IMR-90 (cell line): Measurements from ENCODE around the gene TRMT1. TPM values are rescaled to one million over a fixed set of nuclear protein-coding genes. Genes with fewer than 3 reads are reported as not detected.

ENCODE experiments used
- ATAC-seq: fragments of 200-7000 bp; cut with Tn5 transposase; 2 replicates; pipeline ENCODE4 v1.9.1; 2020; ENCODE audit warnings: low read depth, mild to moderate bottlenecking, moderate library complexity
- BruUV-seq: library from RNA; stranded (reverse); fragments of 400-500 nt; replicated peaks from 2 replicates; lab custom pipeline; 2021; lab: Mats Ljungman, UMichigan
- CTCF ChIA-PET: fragments of 300-600 bp; formaldehyde crosslinking; extraction: SDS; loops from one replicate; lab custom pipeline; 2021; ENCODE audit warnings: antibody characterized with exemption; lab: Yijun Ruan, JAX
- POLR2A ChIA-PET: fragments of 300-600 bp; sonication (Branson Sonifier 250); formaldehyde crosslinking; loops from one replicate; lab custom pipeline; 2022; ENCODE audit warnings: antibody characterized with exemption; ENCODE audit not compliant: unreplicated experiment; lab: Charles Lee
- DNase-seq: peaks from one replicate; pipeline ENCODE4 v3.0.0; 2013
- H2AFZ ChIP-seq: replicated peaks from 2 replicates; pipeline ENCODE3; 2013; ENCODE audit warnings: low read length, mild to moderate bottlenecking; ENCODE audit not compliant: poor library complexity
- H2AK5ac ChIP-seq: 2 replicates; pipeline ENCODE4 v1.6.1; 2013; ENCODE audit warnings: low read depth, low read length, inconsistent platforms
- H2AK9ac ChIP-seq: replicated peaks from 2 replicates; pipeline ENCODE3; 2013; ENCODE audit warnings: mild to moderate bottlenecking, low read depth, low read length, moderate library complexity; ENCODE audit not compliant: poor library complexity
- H2BK120ac ChIP-seq: 2 replicates; pipeline ENCODE4 v1.6.1; 2013; ENCODE audit warnings: low read depth, low read length, inconsistent platforms
- H2BK15ac ChIP-seq: 3 replicates; pipeline ENCODE4 v1.6.1; 2013; ENCODE audit warnings: low read depth, low read length, inconsistent platforms
- H2BK20ac ChIP-seq: 2 replicates; pipeline ENCODE4 v1.6.1; 2013; ENCODE audit warnings: low read depth, mild to moderate bottlenecking, inconsistent platforms, low read length, moderate library complexity
- H2BK5ac ChIP-seq: 2 replicates; pipeline ENCODE4 v1.6.1; 2013; ENCODE audit warnings: mild to moderate bottlenecking, low read depth, low read length, inconsistent platforms; ENCODE audit not compliant: poor library complexity, severe bottlenecking
- H3K14ac ChIP-seq: replicated peaks from 2 replicates; pipeline ENCODE4 v1.6.1; 2013; ENCODE audit warnings: low read depth, low read length, inconsistent platforms
- H3K18ac ChIP-seq: 2 replicates; pipeline ENCODE4 v1.6.1; 2013; ENCODE audit warnings: low read depth, low read length, control low read depth
- H3K23ac ChIP-seq: 2 replicates; pipeline ENCODE4 v1.6.1; 2013; ENCODE audit warnings: low read depth, low read length, inconsistent platforms
- H3K27ac ChIP-seq: 2 replicates; pipeline ENCODE4 v1.5.1; 2013; ENCODE audit warnings: mild to moderate bottlenecking, control low read depth, low read length; ENCODE audit not compliant: insufficient read depth
- H3K27me3 ChIP-seq: 2 replicates; pipeline ENCODE4 v1.6.1; 2013; ENCODE audit warnings: low read length; ENCODE audit not compliant: control insufficient read depth, insufficient read depth
- H3K36me3 ChIP-seq: 2 replicates; pipeline ENCODE4 v1.6.1; 2013; ENCODE audit warnings: low read length, mixed read lengths; ENCODE audit not compliant: control insufficient read depth, insufficient read depth
- H3K4ac ChIP-seq: 2 replicates; pipeline ENCODE4 v1.6.1; 2013; ENCODE audit warnings: low read depth, low read length, inconsistent platforms
- H3K4me1 ChIP-seq: 2 replicates; pipeline ENCODE4 v1.6.1; 2013; ENCODE audit warnings: low read length, mixed read lengths; ENCODE audit not compliant: control insufficient read depth, insufficient read depth
- H3K4me2 ChIP-seq: 2 replicates; pipeline ENCODE4 v1.6.1; 2013; ENCODE audit warnings: low read depth, mild to moderate bottlenecking, control low read depth, low read length, moderate library complexity
- H3K4me3 ChIP-seq: 2 replicates; pipeline ENCODE4 v1.5.1; 2013; ENCODE audit warnings: low read depth, mild to moderate bottlenecking, control low read depth, low read length, moderate library complexity; ENCODE audit not compliant: insufficient read depth
- H3K56ac ChIP-seq: 2 replicates; pipeline ENCODE4 v1.6.1; 2013; ENCODE audit warnings: low read length, inconsistent platforms; ENCODE audit not compliant: insufficient read depth; ENCODE audit errors: extremely low read depth
- H3K79me1 ChIP-seq, 2 experiments: 2 replicates each; pipeline ENCODE4 v1.6.1; 2013; ENCODE audit warnings: low read length in 2 of 2, inconsistent platforms in 1 of 2, low read depth in 1 of 2
- H3K9ac ChIP-seq: 2 replicates; pipeline ENCODE4 v1.6.1; 2013; ENCODE audit warnings: low read depth, low read length, control low read depth
- H3K9me1 ChIP-seq: 2 replicates; pipeline ENCODE4 v1.6.1; 2013; ENCODE audit warnings: low read length, inconsistent platforms; ENCODE audit not compliant: insufficient read depth
- H3K9me3 ChIP-seq: 2 replicates; pipeline ENCODE4 v1.6.1; 2013; ENCODE audit warnings: low read length; ENCODE audit not compliant: control insufficient read depth, insufficient read depth
- H4K20me1 ChIP-seq: 2 replicates; pipeline ENCODE4 v1.6.1; 2013; ENCODE audit warnings: low read length, inconsistent platforms; ENCODE audit not compliant: insufficient read depth
- H4K5ac ChIP-seq: 2 replicates; pipeline ENCODE4 v1.6.1; 2013; ENCODE audit warnings: mild to moderate bottlenecking, low read depth, low read length, control low read depth
- H4K8ac ChIP-seq, 2 experiments: 2 replicates each; pipeline ENCODE4 v1.6.1; 2013; ENCODE audit warnings: low read depth in 2 of 2, low read length in 2 of 2, control low read depth in 1 of 2, inconsistent platforms in 1 of 2
- H4K91ac ChIP-seq: 2 replicates; pipeline ENCODE4 v1.6.1; 2013; ENCODE audit warnings: low read depth, low read length, inconsistent platforms; ENCODE audit not compliant: insufficient read depth
- BHLHE40 ChIP-seq: fragments of 150-350 bp; IDR thresholded peaks from 2 replicates; pipeline ENCODE4 v1.6.1; 2016; ENCODE audit warnings: mild to moderate bottlenecking, low read depth, low read length
- CHD1 ChIP-seq: IDR thresholded peaks from 2 replicates; pipeline ENCODE4 v1.6.1; 2012; ENCODE audit warnings: low read depth, low read length, improper control_type of control experiment
- FOS ChIP-seq: fragments of 150-350 bp; IDR thresholded peaks from 2 replicates; pipeline ENCODE4 v1.6.1; 2016; ENCODE audit warnings: low read depth, low read length
- MAFK ChIP-seq: IDR thresholded peaks from 2 replicates; pipeline ENCODE4 v1.6.1; 2012; ENCODE audit warnings: low read depth, low read length, improper control_type of control experiment
- MAZ ChIP-seq: IDR thresholded peaks from 2 replicates; pipeline ENCODE4 v1.6.1; 2012; ENCODE audit warnings: low read depth, mild to moderate bottlenecking, low read length, improper control_type of control experiment, moderate library complexity, borderline replicate concordance
- MXI1 ChIP-seq: IDR thresholded peaks from 2 replicates; pipeline ENCODE4 v1.6.1; 2012; ENCODE audit warnings: low read depth, mild to moderate bottlenecking, low read length, moderate library complexity, borderline replicate concordance
- NFE2L2 ChIP-seq: fragments of 150-350 bp; IDR thresholded peaks from 2 replicates; pipeline ENCODE4 v1.6.1; 2016; ENCODE audit warnings: low read depth, mild to moderate bottlenecking, low read length
- POLR2A ChIP-seq: IDR thresholded peaks from 2 replicates; pipeline ENCODE4 v1.6.1; 2012; ENCODE audit warnings: mild to moderate bottlenecking, low read depth, low read length
- RAD21 ChIP-seq: IDR thresholded peaks from 2 replicates; pipeline ENCODE4 v1.6.1; 2012; ENCODE audit warnings: low read length, improper control_type of control experiment
- RCOR1 ChIP-seq: IDR thresholded peaks from 2 replicates; pipeline ENCODE4 v1.6.1; 2012; ENCODE audit warnings: mild to moderate bottlenecking, low read length, improper control_type of control experiment; ENCODE audit not compliant: insufficient replicate concordance
- RFX5 ChIP-seq: IDR thresholded peaks from 2 replicates; pipeline ENCODE4 v1.8.0; 2012; ENCODE audit warnings: low read depth, mild to moderate bottlenecking, low read length, moderate library complexity
- SMC3 ChIP-seq: fragments of 150-350 bp; IDR thresholded peaks from 2 replicates; pipeline ENCODE4 v1.6.1; 2016; ENCODE audit warnings: low read depth, mild to moderate bottlenecking, antibody characterized with exemption, low read length, moderate library complexity
- WGBS, 2 experiments: methylation state at CpG; one replicate each; pipeline versions ENCODE4 v1.1.5 to v1.1.7; 2013; ENCODE audit warnings: missing lambda C conversion rate in 2 of 2; ENCODE audit not compliant: insufficient read length in 1 of 2; ENCODE audit errors: extremely low coverage in 2 of 2; 5-methylcytosine and 5-hydroxymethylcytosine counted together
- dilution Hi-C: fragments of 300-500 bp; cut with HindIII; formaldehyde crosslinking; loops from one replicate; pipeline ENCODE4 v1.14.3; 2018; ENCODE audit warnings: low sequenced_read_pairs; ENCODE audit not compliant: unreplicated experiment
- in situ Hi-C: fragments of 300-500 bp; cut with MboI; formaldehyde crosslinking; loops from 3 replicates; pipeline ENCODE4 v1.14.3; 2019; ENCODE audit warnings: low sequenced_read_pairs, inconsistent platforms, mixed read lengths
- intact Hi-C: fragments of 100-400 bp; cut with micrococcal nuclease; formaldehyde crosslinking; loops from 2 replicates; pipeline ENCODE4 v1.10.0; 2022
- polyA plus RNA-seq, 3 experiments: library from polyadenylated mRNA; depleted of rRNA; stranded (reverse); fragments of >200 nt; gene quantifications; 2 replicates each; pipeline ENCODE4 v1.2.3, GENCODE V29; 2012; ENCODE audit warnings: low replicate concordance in 1 of 3
- total RNA-seq: library from RNA; depleted of rRNA; stranded (reverse); fragments of >200 nt; gene quantifications from 2 replicates; pipeline ENCODE4 v1.2.3, GENCODE V29; 2012
- TF ChIP-seq, protein P1 (sequence below): conservative IDR thresholded peaks from 2 replicates; pipeline ENCODE4 v1.5.1; 2012; ENCODE audit warnings: mild to moderate bottlenecking, low read depth, low read length, improper control_type of control experiment
- TF ChIP-seq, protein P2 (sequence below): fragments of 150-350 bp; IDR thresholded peaks from 2 replicates; pipeline ENCODE4 v1.6.1; 2017; ENCODE audit warnings: mild to moderate bottlenecking, antibody characterized with exemption, low read length, low read depth

The TRMT1 gene
- total and polyA plus RNA-seq, 2 of the 4 experiments (the other 2 are of a cell fraction) = 28.3 to 56.0 TPM

DNA sequence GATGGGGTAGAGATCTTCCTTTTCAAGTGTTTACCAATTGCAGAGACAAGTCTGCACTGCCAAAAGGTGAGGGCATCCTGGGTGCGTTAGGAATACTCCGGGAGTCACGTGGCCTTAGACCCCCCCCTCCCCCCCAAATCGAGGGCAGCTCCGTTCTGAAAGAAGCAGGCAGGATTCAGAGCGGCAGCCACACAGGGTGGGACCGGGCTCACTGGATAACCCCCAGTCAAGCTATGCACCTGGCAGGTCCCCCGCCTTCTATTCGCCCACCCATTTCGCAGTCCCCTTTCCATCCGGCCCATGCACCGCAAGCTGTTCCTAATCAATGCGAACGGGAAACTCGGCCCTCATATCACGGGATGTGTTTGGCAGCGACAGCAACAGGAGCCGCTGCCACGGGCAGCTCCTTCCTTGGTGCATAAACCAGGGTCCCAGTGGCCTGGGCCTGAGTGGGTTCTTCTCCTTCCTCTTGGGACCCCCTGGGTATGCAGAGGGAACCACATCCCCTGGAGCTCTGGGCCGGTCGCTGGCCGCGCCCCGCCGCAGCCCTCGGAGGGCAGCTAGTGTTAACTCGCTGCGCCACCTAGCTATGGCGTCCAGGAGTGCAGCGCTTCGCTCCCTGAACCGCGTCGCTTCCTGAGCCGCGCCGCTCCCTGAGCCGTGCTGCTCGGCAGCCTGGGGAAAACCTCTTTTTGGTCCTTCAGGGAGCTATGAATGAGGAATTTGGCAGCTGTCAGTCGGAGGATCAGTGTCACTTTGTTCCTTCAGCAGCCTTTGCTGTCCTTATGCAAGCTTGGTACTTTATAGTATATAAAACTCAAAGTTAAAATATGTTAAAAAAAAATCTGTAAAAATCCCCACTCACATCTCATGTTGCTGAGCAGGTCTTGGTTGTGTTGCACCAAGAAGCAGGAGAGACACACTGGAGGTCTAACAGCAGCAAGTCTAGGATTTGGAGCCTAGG, 55.3 kb downstream of the TRMT1 start:
- peak; percentile 88 for ATAC-seq
- intact Hi-C loops (loop anchor here (1.0 to 5.0 kb wide), 3 partner anchors 38 to 78 kb away; partner anchors contain the start of gene NFIX), dilution Hi-C loops (no loop called here), in situ Hi-C loops (no loop called here)
- H3K9me1 ChIP-seq = peaks cover 11% of the 10 kb centered on the region
- ChIA-PET POLR2A (no interaction called here), CTCF (interaction anchor here (0.6 to 2.8 kb wide), 23 partner anchors 10 to 468 kb away, joined by 3 to 25 read pairs (median 5); no protein-coding TSS in a partner anchor)
- H4K20me1 ChIP-seq = peaks cover 13% of the 10 kb centered on the region; the same call in 1 of the 2 replicates
- peak overlapping the region; percentile 63 for H4K91ac ChIP-seq
- BruUV-seq = no TSS peak
- peak overlapping the region; percentile 52 for H3K9ac ChIP-seq
- H2BK15ac ChIP-seq = peak overlapping the region; percentile 4; the same call in 1 of the 3 replicates
- peak overlapping the region; percentile 76 for H3K4me2 ChIP-seq
- H2AK9ac ChIP-seq = peak overlapping the region; percentile 90
- H3K79me1 ChIP-seq = peaks cover 44 to 90% of the 10 kb centered on the region in 2 experiments
- H4K8ac ChIP-seq = peak overlapping the region; percentile 0 to 90
- 26% methylated on average over 16 of the region's 40 CpGs; no CpG with 5 or more reads in 1 of the 2 experiments for WGBS, 2 experiments
- H3K36me3 ChIP-seq = peaks cover 7% of the 10 kb centered on the region; the same call in 1 of the 2 replicates
- H3K4me1 ChIP-seq = peaks cover 42% of the 10 kb centered on the region
- H3K27ac ChIP-seq = peak overlapping the region; percentile 8
- H2AFZ ChIP-seq = peak overlapping the region; percentile 87
- peak overlapping the region; percentile 68 for H4K5ac ChIP-seq
- H3K56ac ChIP-seq = no peak overlapping the region
- peak overlapping the region; percentile 71; the same call in 1 of the 2 replicates for H2AK5ac ChIP-seq
- peak overlapping the region; percentile 33; the same call in 1 of the 2 replicates for H2BK20ac ChIP-seq
- H3K23ac ChIP-seq = peak overlapping the region; percentile 96; the same call in 1 of the 2 replicates
- H3K4ac ChIP-seq = peak overlapping the region; percentile 88
- peak; percentile 69 for DNase-seq
- peak overlapping the region; percentile 69 for H2BK120ac ChIP-seq
- H2BK5ac ChIP-seq = no peak overlapping the region
- H3K4me3 ChIP-seq = no peak overlapping the region
- no peaks in the 10 kb centered on the region for H3K27me3 ChIP-seq
- H3K14ac ChIP-seq = peak overlapping the region; percentile 81
- H3K9me3 ChIP-seq = no peaks in the 10 kb centered on the region
- H3K18ac ChIP-seq = no peak overlapping the region; the same call in 1 of the 2 replicates
- TF ChIP-seq MAZ = peak; percentile 47; the same call in 1 of the 2 replicates
- TF ChIP-seq RAD21 = peak; percentile 98
- no peak for TF ChIP-seq FOS
- peak; percentile 10; the same call in 1 of the 2 replicates for TF ChIP-seq BHLHE40
- TF ChIP-seq, protein P1, sequence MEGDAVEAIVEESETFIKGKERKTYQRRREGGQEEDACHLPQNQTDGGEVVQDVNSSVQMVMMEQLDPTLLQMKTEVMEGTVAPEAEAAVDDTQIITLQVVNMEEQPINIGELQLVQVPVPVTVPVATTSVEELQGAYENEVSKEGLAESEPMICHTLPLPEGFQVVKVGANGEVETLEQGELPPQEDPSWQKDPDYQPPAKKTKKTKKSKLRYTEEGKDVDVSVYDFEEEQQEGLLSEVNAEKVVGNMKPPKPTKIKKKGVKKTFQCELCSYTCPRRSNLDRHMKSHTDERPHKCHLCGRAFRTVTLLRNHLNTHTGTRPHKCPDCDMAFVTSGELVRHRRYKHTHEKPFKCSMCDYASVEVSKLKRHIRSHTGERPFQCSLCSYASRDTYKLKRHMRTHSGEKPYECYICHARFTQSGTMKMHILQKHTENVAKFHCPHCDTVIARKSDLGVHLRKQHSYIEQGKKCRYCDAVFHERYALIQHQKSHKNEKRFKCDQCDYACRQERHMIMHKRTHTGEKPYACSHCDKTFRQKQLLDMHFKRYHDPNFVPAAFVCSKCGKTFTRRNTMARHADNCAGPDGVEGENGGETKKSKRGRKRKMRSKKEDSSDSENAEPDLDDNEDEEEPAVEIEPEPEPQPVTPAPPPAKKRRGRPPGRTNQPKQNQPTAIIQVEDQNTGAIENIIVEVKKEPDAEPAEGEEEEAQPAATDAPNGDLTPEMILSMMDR = peak; percentile 96
- no peak for TF ChIP-seq CHD1
- TF ChIP-seq, protein P2, sequence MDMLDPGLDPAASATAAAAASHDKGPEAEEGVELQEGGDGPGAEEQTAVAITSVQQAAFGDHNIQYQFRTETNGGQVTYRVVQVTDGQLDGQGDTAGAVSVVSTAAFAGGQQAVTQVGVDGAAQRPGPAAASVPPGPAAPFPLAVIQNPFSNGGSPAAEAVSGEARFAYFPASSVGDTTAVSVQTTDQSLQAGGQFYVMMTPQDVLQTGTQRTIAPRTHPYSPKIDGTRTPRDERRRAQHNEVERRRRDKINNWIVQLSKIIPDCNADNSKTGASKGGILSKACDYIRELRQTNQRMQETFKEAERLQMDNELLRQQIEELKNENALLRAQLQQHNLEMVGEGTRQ = 0 out of 2 replicates have a peak, but pooled peaks have one; percentile 37
- TF ChIP-seq RFX5 = no peak
- TF ChIP-seq MXI1 = no peak
- TF ChIP-seq SMC3 = peak; percentile 92
- no peak for TF ChIP-seq NFE2L2
- no peak for TF ChIP-seq MAFK
- no peak for TF ChIP-seq RCOR1
- TF ChIP-seq POLR2A = no peak
